AG10803 (cell line): Measurements from ENCODE around the gene MTFR1L.

ENCODE experiments used
- DNase-seq: peaks from one replicate; pipeline ENCODE4 v3.0.0; 2010; ENCODE audit warnings: low read depth
- H3K4me3 ChIP-seq: 2 replicates; pipeline ENCODE4 v1.5.1; 2011; ENCODE audit warnings: mild to moderate bottlenecking, low read length, control low read depth
- CTCF ChIP-seq: conservative IDR thresholded peaks from 2 replicates; pipeline ENCODE4 v1.5.1; 2011; ENCODE audit warnings: mild to moderate bottlenecking, low read length, control low read depth, inconsistent platforms

MTFR1L gene

GRCh38 chr1:25808481-25809244, 11.1 kb upstream of the MTFR1L start:
- H3K4me3 ChIP-seq: no peak overlapping the region
- no peak for DNase-seq
- TF ChIP-seq CTCF: no peak

- no peak overlapping the region for H3K4me3 ChIP-seq
- TF ChIP-seq CTCF: no peak
- DNase-seq: no peak
These were observed 10.3 kb upstream of the MTFR1L start for GRCh38 chr1:25809283-25809926.

GRCh38 chr1:25809929-25810328, 9.8 kb upstream of the MTFR1L start:
- H3K4me3 ChIP-seq: no peak overlapping the region
- DNase-seq: no peak
- TF ChIP-seq CTCF: no peak

- no peak overlapping the region for H3K4me3 ChIP-seq
- DNase-seq: peak; percentile 43
- TF ChIP-seq CTCF: peak; percentile 86
These were observed 9.1 kb upstream of the MTFR1L start for GRCh38 chr1:25810341-25811299.

GRCh38 chr1:25811384-25812082, 8.2 kb upstream of the MTFR1L start:
- TF ChIP-seq CTCF: no peak
- DNase-seq: no peak

GRCh38 chr1:25813071-25813733, 6.6 kb upstream of the MTFR1L start:
- H3K4me3 ChIP-seq: no peak overlapping the region
- TF ChIP-seq CTCF: no peak
- no peak for DNase-seq

More at GRCh38 chr1:25811384-25812082, 8.2 kb upstream of the MTFR1L start:
- H3K4me3 ChIP-seq: no peak overlapping the region
